ENCODE measurements around the gene CYTH3.

The CYTH3 gene

GRCh38 chr7:6188389-6188788, 84.0 kb downstream of the CYTH3 start:
- DNase-seq = no peak

GRCh38 chr7:6186577-6186976, 85.8 kb downstream of the CYTH3 start:
- no peak for DNase-seq

GRCh38 chr7:6182993-6183392, 89.4 kb downstream of the CYTH3 start:
- DNase-seq = no peak

GRCh38 chr7:6181136-6181535, 91.3 kb downstream of the CYTH3 start:
- DNase-seq = peak in 1 of 2 donors; percentile 14

- no peak for DNase-seq
Observed at GRCh38 chr7:6180344-6180725, 92.1 kb downstream of the CYTH3 start.

GRCh38 chr7:6179620-6180343, 92.6 kb downstream of the CYTH3 start:
- DNase-seq = no peak

GRCh38 chr7:6178298-6179029, 94.0 kb downstream of the CYTH3 start:
- no peak for DNase-seq

GRCh38 chr7:6175645-6176044, 96.8 kb downstream of the CYTH3 start:
- peak in 1 of 2 donors; percentile 1 for DNase-seq

GRCh38 chr7:6172910-6173295, 99.5 kb downstream of the CYTH3 start:
- no peak for DNase-seq

GRCh38 chr7:6172224-6172909, 100.1 kb downstream of the CYTH3 start:
- no peak for DNase-seq

- DNase-seq = no peak
Observed at GRCh38 chr7:6171532-6172223, 100.7 kb downstream of the CYTH3 start.

- DNase-seq = no peak
Observed at GRCh38 chr7:6170571-6171531, 101.6 kb downstream of the CYTH3 start.

GRCh38 chr7:6169805-6170520, 102.5 kb downstream of the CYTH3 start:
- no peak for DNase-seq

- DNase-seq = no peak
Observed at GRCh38 chr7:6168477-6168868, 104.0 kb downstream of the CYTH3 start.

- DNase-seq = no peak
Observed at GRCh38 chr7:6167587-6168476, 104.6 kb downstream of the CYTH3 start.

GRCh38 chr7:6167004-6167551, 105.3 kb downstream of the CYTH3 start:
- no peak for DNase-seq

- no peak for DNase-seq
Observed at GRCh38 chr7:6166443-6166891, 106.0 kb downstream of the CYTH3 start.

- no peak for DNase-seq
Observed at GRCh38 chr7:6165521-6166320, 106.7 kb downstream of the CYTH3 start.

GRCh38 chr7:6165075-6165474, 107.3 kb downstream of the CYTH3 start:
- no peak for DNase-seq
